HG03439 (cell line): ENCODE measurements around the gene DPP4.

Experiments used
- ATAC-seq: cut with Tn5 transposase; IDR thresholded peaks from one replicate; pipeline ENCODE4 v1.9.1; 2021; ENCODE audit warnings: mild to moderate bottlenecking, moderate library complexity; ENCODE audit not compliant: unreplicated experiment

DPP4 gene

DNA sequence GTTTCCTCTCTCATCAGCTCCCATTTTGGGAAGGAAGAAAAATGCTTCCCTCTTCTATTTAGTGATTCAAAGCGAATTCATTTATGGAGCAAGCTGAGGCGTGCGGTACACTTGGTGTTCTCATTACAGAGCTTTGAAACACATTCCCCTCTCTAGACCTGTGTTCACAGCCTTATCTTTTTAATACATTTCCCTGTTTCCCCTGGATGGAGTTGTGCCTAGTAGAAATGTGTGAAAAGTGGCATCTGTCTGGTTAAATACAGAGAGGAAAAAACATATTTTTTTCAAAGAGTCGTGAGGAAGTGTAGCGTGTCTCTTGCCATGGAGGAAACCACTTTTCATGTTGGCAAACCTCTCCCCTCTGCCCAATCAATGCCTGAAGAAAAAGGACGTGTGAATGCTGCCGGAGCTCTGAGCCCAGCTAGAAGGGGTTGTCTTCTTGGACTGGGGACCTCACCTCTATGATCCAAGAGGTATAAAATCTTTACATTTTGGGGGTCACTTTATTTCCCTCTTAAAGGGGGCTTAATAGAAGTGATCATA, 52.4 kb downstream of the DPP4 start:
- ATAC-seq, result no peak

DNA sequence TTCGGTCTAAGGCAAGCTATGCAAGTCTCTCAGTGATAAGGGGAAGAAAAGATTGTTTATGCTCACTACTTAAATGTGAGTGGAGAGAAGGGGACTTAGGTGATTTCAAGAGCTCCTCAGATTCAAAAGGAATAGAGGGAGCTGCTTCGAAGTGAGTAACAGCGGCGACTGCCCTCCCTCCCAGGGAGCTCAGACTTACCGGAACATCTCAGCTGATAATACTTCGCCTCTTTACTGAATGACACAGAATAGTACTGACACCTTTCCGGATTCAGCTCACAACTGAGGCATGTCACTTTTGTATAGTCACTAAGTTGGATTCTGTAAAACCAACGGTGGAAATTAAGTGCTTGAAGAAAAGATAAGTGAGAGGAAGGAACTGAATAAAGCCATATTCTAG, 55.5 kb downstream of the DPP4 start:
- no peak for ATAC-seq

DNA sequence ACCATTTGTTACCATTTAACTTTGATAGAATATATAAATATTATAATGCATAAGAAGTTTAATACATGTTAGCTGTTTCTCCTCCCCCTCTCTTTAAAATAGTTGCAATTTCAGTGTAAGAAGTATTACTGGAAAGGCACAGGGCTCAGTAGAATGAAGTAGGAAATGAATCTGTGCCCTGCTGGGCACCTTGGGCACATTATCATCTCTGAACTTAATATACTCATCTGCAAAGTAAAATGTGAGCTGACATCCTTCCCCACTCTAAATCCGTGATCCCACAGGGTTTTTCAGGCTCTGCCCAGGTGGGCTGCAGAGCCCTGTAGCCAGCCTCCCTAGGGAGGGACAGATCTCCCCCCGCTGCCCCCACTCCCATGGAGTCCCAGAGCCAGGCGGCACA, 56.8 kb downstream of the DPP4 start:
- no peak for ATAC-seq

DNA sequence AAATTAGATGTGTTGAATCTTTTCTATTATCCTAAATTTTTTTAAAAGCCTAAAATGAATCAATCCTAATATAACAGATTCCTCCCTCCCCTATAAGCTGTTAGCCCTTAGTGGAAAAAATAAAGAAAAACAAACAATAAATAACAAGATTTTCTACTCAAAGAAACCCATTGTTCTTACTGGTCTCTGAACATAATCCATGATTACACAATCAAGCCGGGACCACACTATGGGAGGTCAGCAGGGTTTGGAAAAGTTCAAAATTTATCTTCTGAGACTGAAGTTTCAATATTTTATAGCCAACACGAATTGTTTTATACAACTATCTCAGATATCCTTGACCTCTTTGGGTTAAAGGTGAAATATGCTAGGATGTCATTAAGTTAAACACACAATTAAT, 57.9 kb downstream of the DPP4 start:
- ATAC-seq, result no peak

DNA sequence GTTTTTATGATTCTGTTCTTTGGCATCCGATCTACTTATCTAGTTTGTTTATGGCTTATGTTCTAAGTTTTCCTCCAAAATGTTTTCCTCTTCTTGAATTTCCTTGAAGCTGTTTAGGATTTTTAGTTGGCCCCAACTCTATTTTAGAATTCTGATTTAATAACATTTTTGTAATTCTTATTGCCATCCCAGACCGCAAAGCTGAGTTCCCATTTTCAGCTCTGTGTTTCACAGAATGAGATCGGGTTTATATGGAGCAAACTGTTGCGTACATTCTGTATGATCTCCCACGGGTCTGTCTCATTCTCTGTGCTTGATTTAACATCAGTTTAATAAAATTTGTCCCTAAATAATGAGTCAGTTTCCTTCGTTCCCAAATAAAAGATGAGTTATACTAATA, 59.3 kb downstream of the DPP4 start:
- no peak for ATAC-seq

DNA sequence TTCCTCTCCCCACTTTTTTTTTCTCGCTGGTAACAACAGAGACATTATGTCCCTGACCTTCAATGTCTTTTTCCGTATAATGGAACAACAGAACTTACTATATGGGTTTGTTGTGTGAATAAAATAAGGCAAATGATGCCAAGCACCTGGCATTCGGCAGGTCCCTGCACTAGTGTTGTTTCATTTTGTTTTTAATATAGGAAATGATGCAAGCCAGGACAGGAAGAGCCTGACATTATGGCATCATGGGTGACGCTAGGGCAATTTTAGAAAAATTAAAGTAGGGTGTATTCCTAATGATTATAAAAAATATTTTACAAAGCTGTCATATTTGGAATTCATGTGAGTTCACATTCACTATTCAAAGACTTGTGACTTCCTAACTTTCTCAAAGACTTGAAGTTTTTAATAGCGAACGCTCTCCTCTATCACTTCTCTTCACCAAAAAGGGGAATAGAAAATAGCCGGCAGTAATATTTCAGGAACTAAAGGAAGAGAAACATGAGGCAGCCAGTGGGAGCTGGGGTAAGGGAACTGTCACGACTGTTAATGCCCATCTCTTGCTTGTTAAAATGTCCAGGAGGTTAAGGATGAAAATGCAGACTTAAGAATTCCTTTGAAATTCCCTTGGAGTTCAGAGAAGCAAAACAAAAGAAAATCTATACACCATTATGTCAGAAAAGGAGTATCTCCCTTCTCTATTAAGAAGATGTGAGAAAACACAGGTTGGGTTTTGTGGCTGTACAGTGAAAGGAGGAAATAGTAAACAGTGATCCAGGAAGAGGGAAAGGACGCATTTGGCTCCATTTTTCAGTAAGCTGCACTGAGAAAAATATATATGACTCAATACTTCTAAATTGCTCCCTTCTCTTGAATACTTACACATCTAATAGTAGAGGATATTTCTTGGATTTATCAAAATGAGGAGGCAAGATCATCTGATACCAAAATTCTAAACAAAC, 60.2 kb downstream of the DPP4 start:
- no peak for ATAC-seq

DNA sequence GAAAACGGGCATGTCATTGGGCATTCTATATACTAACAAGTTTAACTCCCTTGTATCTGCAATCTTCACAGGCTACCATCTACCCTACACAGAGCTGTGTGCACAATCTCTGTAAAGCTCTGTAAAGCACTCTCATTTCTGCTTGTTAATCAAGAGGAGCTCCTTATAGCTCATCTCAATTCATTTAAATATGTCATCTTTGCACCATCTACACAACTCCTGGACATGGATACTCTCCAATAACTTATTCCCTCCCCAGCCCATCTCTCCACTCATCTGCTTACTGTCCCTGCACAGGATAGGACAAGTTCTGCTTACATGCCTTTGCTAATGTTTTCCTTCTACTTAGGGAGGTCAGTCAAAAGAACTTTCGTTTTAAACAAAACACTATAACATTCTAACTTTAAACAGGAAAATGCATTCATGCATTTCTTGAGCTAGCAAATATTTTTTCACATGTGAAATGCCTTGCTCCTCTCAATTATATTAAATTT, 61.4 kb downstream of the DPP4 start:
- ATAC-seq, result no peak

DNA sequence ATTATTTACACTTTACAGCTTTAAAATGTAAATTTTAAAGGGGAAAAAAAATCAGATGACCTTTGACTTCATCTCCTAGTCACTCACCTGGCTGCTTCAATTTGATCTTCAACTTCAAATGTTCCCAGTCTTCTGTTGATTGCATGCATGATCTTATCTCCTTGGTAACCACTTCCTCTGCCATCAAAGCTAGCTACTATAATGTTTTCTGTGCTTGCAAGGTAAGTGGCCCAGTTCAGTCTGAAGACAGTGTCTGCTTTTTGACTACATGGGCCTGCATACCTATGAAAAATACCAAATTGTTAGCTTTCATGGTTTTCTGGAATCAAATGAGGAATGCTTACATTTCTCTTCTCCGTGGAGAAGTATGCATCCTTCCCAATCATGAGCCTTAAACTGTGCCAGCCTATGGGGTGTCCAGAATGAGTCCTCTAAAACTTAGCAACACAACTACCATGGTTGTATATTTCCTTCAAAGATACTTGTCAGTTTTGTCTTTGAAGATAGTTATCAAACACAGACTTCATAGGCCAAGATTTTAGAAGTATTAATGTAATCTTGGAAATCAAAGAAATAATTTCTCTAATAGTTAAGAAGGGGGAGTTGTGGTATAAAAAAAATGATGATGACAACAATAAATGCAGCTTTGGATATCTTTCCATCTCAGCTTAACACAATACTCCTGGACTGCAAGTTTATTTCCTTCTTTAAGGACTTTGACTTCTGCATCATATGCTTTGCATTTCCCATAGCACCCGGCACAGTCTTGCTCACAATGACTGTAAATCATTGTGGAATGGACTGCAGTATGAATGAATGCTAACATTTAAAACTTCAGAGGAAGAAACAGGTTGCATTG, 62.1 kb downstream of the DPP4 start:
- ATAC-seq, result no peak

DNA sequence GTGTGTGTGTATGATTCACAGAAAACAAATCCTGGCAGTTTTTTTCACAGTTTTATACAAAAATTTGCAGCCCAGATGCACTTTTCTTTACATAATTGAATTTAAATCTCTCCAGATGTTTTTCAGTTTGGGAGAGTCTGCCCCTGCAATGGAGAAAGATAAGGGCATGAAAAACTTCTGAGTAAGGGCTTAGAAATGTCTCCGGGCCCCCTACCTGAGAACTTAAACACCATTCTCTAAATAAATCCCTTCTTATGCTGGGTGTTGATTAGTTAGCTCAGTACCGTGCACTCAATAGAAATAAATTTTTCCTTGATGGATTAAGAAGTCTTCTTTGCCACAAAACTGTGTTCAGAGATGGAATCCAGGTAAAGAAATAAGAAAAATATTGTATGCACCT, 64.5 kb downstream of the DPP4 start:
- no peak for ATAC-seq

DNA sequence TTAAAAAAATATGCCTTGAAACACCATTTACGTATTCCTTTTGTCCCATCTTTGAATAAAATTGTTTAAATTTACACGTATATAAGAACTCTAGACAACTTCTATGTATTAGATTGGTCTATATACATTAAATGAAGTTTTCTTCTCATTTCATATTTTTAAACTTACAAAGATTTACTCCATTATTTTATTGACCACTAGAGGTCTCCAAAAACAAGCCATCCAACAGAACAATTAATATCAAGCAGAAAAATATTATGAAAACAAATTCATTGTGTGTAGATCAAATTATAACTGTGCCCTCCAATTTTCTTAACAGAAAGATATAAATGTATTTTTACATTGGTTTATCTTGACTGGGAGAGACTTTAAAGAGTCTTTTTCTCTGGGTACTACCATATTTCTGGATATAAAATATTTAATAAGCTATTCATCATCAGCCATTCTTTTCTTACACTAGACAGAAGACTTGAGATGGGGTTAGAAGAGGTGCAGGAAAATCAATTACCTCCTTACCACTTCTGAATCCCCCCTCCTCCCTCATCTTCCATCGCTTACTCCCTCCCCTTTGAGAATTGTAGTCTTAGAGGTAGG, 66.5 kb downstream of the DPP4 start:
- ATAC-seq, result no peak

DNA sequence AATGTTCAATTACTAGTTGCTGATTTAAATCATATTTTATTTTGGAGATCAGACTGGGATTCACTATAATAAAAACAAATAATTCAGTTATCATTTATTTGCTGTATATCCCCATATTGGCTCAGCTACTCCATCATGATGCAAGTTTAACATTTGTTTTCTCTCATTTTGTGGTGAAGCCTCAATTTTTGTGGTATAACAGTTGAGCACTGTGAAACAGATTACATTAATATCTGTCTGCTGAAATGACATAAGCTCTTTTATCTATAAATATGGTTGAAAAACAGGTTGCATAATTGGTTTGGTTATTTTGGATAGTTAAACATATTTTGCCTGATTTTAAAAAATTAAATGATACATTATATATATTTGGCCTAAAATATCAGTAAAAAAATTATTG, 67.7 kb downstream of the DPP4 start:
- no peak for ATAC-seq

DNA sequence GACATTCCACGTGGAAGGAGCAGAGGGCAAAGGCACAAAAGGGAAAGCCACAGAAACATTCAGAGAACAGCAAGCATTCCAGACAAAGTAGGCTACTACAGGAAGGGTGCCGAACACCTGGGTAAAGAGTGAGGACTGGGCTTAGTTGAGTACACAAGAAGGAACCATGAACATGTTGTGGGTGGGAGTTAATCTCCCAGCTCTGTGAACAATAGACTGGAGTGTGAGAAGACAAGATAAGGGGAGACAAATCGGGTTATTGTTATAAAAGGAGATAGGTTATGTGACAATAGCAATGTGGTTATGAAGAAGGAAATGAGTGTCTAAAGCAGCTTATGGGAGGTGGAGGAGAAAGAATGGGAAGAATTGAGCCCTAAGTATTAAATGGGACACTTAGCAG, 70.0 kb downstream of the DPP4 start:
- ATAC-seq, result no peak

DNA sequence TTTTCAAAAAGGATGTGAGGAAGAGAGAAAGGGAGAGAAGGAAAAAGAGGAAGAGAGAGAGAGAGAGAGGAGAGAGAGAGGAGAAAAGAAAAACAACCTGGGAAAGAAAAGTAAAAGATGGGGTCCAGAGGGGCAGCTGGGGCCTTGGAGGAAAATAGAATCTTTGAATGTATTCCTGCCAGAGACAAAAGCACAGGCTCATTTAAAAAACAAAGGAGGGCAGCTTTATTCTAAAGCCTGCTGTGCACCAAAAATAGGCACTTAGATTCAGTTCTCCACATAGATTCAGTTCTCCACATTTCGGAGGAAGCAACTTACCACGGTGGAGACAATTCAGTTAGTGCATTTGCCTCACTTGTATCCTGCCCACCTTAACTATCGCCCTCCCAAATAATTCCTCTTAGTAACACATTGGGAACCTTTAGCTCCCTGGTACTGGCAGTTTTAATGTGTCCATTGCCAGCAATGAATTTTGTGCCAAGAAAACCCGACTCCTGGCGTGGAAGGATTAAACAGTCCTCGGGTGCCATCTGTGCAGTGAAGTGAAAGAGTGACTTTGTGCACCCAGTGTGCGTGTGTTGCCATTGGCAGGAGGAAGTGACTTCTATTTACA, 71.3 kb downstream of the DPP4 start:
- ATAC-seq, result no peak

DNA sequence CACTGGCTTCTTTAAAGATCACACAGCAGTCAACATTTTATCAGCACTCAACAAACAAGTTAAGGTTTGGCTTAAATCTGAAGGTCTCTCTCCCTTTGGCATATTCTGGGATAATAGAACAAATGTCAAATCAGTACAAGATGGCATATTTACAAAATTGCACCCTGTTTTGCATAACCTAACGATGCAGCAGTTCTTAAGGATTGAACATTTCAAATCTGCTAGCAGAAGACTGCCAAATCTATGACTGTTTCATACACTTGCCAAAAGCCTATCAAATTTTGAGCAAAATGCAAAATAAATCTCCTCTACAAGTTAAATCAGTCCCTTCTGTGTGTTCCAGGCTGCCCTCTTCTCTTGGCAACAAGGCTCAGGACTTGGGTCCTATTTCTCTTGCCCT, 73.6 kb downstream of the DPP4 start:
- no peak for ATAC-seq

DNA sequence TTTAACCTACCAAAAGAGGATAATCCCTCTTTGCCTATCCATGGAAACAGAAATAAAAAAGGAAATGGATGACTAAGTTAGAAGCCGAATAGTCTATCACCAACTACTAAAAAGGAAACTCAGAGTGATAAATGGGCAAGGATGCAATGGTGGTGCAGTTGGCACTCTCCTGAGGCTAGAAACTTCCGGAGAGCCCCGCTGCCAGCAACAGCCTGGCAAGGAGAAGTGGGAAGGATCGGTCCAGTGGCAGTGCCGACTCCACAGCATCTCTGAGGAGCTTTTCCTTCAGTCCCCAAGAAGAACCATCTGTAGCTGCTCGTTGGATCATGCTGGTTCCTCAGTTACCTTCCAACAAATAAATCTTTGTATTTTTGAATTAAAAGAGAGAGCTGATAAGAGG, 74.7 kb downstream of the DPP4 start:
- ATAC-seq, result no peak

DNA sequence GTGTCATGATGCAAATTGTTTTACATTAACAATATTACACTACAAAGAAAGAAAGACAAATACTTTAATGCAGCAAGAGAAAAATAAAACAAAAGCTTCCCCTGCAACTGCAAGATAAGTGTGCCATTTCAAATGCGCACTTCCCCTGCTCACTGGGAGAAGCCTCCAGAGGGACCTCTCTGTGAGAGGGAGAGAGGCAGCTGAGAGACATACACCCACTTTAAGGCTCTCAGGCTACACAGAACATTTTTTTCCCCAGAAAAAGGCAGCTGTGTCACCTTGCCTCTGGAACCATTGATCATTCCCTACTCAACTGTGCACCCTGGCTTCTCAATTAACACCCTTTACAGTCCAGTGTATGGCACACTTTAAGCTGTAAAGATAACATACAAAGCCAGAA, 75.2 kb downstream of the DPP4 start:
- no peak for ATAC-seq

DNA sequence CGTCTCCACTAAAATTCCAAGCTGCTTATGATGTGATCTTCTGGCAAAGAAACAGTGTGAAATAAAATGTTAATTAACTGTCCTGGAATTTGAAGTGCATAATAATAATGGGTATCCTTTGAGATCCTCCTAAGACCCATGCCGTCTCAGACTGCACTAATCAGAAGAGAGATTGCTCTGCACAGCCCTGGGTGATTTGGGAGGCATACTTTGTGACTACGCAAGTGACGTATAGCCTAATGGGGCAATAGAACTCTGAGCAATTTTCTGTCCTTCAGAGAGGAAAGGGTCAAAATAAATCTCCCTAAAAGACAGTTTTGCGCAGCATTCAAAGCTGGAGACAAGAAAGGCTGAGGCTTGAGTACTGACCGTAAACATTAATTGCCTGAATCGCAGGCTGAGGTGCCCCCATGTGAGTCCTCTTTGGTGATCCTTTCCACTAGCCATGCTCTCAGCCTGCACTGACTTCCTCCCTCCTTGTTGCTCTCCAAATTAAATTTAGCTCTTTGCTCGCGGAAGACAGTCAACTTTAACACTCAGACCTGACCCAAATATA, 76.0 kb downstream of the DPP4 start:
- no peak for ATAC-seq

DNA sequence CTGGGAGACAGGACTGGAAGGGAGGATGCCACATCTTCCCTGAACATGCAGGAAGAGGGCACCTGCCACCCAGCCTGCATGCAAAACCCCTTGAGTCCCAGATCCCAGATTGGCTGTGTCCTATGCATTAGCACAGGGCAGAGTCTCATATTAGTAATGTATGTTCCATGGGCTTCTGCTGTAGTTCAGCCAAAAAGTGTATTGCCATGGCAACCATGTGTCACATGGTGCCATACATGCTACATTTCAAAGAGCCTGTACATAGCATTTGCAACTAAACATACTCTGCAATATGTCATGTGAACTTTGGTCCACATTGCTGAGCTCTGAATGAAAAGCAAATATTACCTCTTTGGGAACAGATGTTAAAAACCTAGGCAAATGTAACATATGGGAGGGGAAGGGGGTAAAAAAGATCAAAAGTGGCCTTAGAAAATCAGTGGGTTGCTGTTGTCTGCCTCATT, 78.4 kb downstream of the DPP4 start:
- ATAC-seq, result no peak

DNA sequence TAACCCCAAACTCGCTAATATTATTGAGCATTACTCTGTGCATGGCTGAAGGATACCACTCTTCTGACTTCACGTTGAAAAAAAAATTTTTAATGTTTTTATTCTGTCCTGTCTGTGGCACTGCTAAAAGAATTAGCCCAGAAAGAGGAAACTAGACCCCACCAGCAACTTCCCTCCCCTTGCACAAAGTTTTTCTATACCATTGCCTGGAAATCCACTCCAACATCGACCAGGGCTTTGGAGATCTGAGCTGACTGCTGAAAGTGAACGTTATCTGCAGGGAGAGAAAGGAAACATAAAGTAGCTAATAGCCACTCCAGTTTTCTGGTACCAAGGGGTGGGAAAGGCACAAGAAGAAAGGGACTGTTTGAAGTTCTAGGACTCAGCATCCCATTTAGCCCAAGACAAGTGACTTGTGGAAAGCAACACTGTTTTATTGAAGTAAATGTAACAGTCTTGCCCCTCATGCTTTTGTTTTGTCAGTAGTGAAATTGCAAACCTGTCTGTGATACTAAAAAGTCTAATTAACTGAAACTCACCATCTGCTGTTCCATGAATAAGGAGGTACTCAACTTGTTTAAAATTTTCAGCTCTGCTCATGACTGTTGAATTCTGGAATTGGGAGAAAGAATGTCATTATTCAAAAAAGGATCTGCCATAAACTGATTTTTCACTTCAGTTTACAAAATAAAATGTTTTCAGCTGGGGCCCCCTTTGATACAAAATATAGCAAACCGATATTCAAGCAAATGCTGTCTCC, 79.1 kb downstream of the DPP4 start:
- no peak for ATAC-seq

DNA sequence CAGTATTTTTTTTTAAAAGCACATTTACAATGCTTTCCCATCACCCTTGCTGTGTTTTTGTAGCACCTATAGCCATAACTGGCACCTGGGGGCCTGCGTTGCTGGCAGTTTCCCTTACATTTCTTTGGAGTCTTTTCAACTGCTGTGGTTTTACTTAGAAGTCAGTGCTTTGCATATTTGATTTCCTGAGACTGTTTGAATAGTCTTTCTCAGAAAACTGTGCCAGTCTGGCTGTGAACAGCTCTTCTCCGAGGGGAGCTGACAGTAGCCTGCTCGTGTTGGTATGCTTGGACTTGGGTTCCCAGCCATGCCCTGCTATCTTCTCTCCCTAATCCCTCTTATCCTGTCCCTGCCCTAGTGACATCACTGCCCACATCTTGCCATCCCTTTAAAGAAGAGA, 81.5 kb downstream of the DPP4 start:
- peak; percentile 83 for ATAC-seq
